Liver (tissue), 9 donors: ENCODE data around the gene INSYN1. TPM values are rescaled to one million over a fixed set of nuclear protein-coding genes. Genes with fewer than 3 reads are reported as not detected.

ENCODE experiments used
- DNase-seq: peaks from one replicate; pipeline ENCODE4 v3.0.0-alpha.2; 2017; ENCODE audit warnings: low spot score
- H3K27ac ChIP-seq, 2 donors: one replicate each; pipeline ENCODE4 v1.7.0; 2013; ENCODE audit warnings: inconsistent platforms in 2 of 2, low read length in 2 of 2, control low read depth in 1 of 2, low read depth in 1 of 2, mild to moderate bottlenecking in 1 of 2
- H3K27me3 ChIP-seq, 4 donors: one replicate each; pipeline versions ENCODE4 v1.6.1 to v1.7.0; 2013; ENCODE audit warnings: low read length in 3 of 4, inconsistent platforms in 1 of 4, mild to moderate bottlenecking in 1 of 4, moderate library complexity in 1 of 4; ENCODE audit not compliant: control insufficient read depth in 4 of 4, insufficient read depth in 4 of 4
- H3K36me3 ChIP-seq, 4 donors: one replicate each; pipeline versions ENCODE4 v1.6.1 to v1.7.0; 2013; ENCODE audit warnings: low read length in 3 of 4, mild to moderate bottlenecking in 3 of 4, low read depth in 1 of 4, moderate library complexity in 1 of 4; ENCODE audit not compliant: control insufficient read depth in 4 of 4, insufficient read depth in 3 of 4
- H3K4me1 ChIP-seq, 4 donors: one replicate each; pipeline versions ENCODE4 v1.6.1 to v1.7.0; 2013; ENCODE audit warnings: low read length in 3 of 4, mild to moderate bottlenecking in 3 of 4, moderate library complexity in 1 of 4; ENCODE audit not compliant: control insufficient read depth in 4 of 4, insufficient read depth in 4 of 4
- H3K4me3 ChIP-seq, 3 donors: one replicate each; pipeline versions ENCODE4 v1.6.1 to v1.7.0; 2013; ENCODE audit warnings: low read length in 3 of 3, control low read depth in 1 of 3, low read depth in 1 of 3, mild to moderate bottlenecking in 1 of 3
- H3K9ac ChIP-seq, 2 donors: one replicate each; pipeline ENCODE4 v1.7.0; 2013; ENCODE audit warnings: low read length in 2 of 2, mild to moderate bottlenecking in 2 of 2, moderate library complexity in 2 of 2, control low read depth in 1 of 2, low read depth in 1 of 2
- H3K9me3 ChIP-seq, 4 donors: one replicate each; pipeline versions ENCODE4 v1.6.1 to v1.7.0; 2013; ENCODE audit warnings: low read length in 3 of 4; ENCODE audit not compliant: control insufficient read depth in 4 of 4
- ATF3 ChIP-seq: IDR thresholded peaks from 2 replicates; pipeline ENCODE4 v1.6.1; 2016; ENCODE audit warnings: antibody characterized with exemption
- CTCF ChIP-seq: fragments of 150-350 bp; IDR thresholded peaks from 2 replicates; pipeline ENCODE4 v1.5.1; 2017; ENCODE audit warnings: improper control_type of control experiment, low read depth, low read length; ENCODE audit not compliant: missing input control
- EGR1 ChIP-seq, 2 donors: IDR thresholded peaks; 2 replicates each; pipeline ENCODE4 v1.6.1; 2016 to 2018; ENCODE audit warnings: antibody characterized with exemption in 2 of 2, low read depth in 2 of 2
- FOXA1 ChIP-seq: IDR thresholded peaks from 2 replicates; pipeline ENCODE4 v1.6.1; 2016; ENCODE audit warnings: antibody characterized with exemption
- FOXA2 ChIP-seq: IDR thresholded peaks from 2 replicates; pipeline ENCODE4 v1.6.1; 2016; ENCODE audit warnings: antibody characterized with exemption
- GABPA ChIP-seq, 2 donors: IDR thresholded peaks in 1 of 2; conservative IDR thresholded peaks in 1 of 2; 2 replicates each; pipeline ENCODE4 v1.6.1; 2016; ENCODE audit warnings: antibody characterized with exemption in 2 of 2, mild to moderate bottlenecking in 1 of 2, moderate library complexity in 1 of 2
- HNF4A ChIP-seq, 2 donors: conservative IDR thresholded peaks; 2 replicates each; pipeline ENCODE4 v1.6.1; 2016; ENCODE audit warnings: antibody characterized with exemption in 2 of 2, mild to moderate bottlenecking in 2 of 2
- HNF4G ChIP-seq: IDR thresholded peaks from 2 replicates; pipeline ENCODE4 v1.6.1; 2016; ENCODE audit warnings: antibody characterized with exemption
- JUND ChIP-seq, 2 donors: IDR thresholded peaks; 2 replicates each; pipeline ENCODE4 v1.6.1; 2016; ENCODE audit warnings: antibody characterized with exemption in 2 of 2
- MAX ChIP-seq: IDR thresholded peaks from 2 replicates; pipeline ENCODE4 v1.6.1; 2016; ENCODE audit warnings: antibody characterized with exemption
- NR2F2 ChIP-seq: IDR thresholded peaks from 2 replicates; pipeline ENCODE4 v1.6.1; 2016; ENCODE audit warnings: antibody characterized with exemption
- RAD21 ChIP-seq, 2 donors: IDR thresholded peaks; 2 replicates each; pipeline ENCODE4 v1.6.1; 2016; ENCODE audit warnings: antibody characterized with exemption in 2 of 2, mild to moderate bottlenecking in 2 of 2
- REST ChIP-seq: IDR thresholded peaks from 2 replicates; pipeline ENCODE4 v1.6.1; 2016; ENCODE audit warnings: antibody characterized with exemption, mild to moderate bottlenecking
- RXRA ChIP-seq, 2 donors: IDR thresholded peaks; 2 replicates each; pipeline ENCODE4 v1.6.1; 2017 to 2018; ENCODE audit warnings: antibody characterized with exemption in 2 of 2, mild to moderate bottlenecking in 1 of 2
- SP1 ChIP-seq: IDR thresholded peaks from 2 replicates; pipeline ENCODE4 v1.6.1; 2018; ENCODE audit warnings: antibody characterized with exemption, mild to moderate bottlenecking
- TAF1 ChIP-seq: conservative IDR thresholded peaks from 2 replicates; pipeline ENCODE4 v1.6.1; 2016; ENCODE audit warnings: antibody characterized with exemption, mild to moderate bottlenecking
- YY1 ChIP-seq: IDR thresholded peaks from 2 replicates; pipeline ENCODE4 v1.6.1; 2016; ENCODE audit warnings: antibody characterized with exemption, mild to moderate bottlenecking
- ZBTB33 ChIP-seq: IDR thresholded peaks from 2 replicates; pipeline ENCODE4 v1.6.1; 2016; ENCODE audit warnings: antibody characterized with exemption
- WGBS: extraction: QIAGEN DNeasy Blood & Tissue Kit; methylation state at CpG from one replicate; pipeline ENCODE4 v1.1.7; 2013; 5-methylcytosine and 5-hydroxymethylcytosine counted together
- polyA plus RNA-seq, 2 donors: library from polyadenylated mRNA; stranded (reverse) in 1 of 2; unstranded in 1 of 2; fragments of 200-250 nt in 1 of 2; fragments of >200 nt in 1 of 2; fragmentation: Nextera tagmentation in 1 of 2; extraction: Ambion mirVana in 1 of 2; gene quantifications; one replicate each; pipeline versions ENCODE4 v1.2.1 to v1.2.3, GENCODE V29; 2013 to 2015
- total RNA-seq, 2 donors: library from RNA; depleted of rRNA; stranded (reverse); fragments of >200 nt; gene quantifications; one replicate each; pipeline ENCODE4 v1.2.3, GENCODE V29; 2014
- donor health status: healthy.
- donor health status: healthy.
- donor health status: healthy.
- donor health status: healthy.
- donor health status: healthy.

The INSYN1 gene
- total and polyA plus RNA-seq, 4 donors: 0.16 to 0.37 (median 0.25) TPM; not detected in 1

- no peaks in the 10 kb centered on the region for H3K4me1 ChIP-seq
- H3K9ac ChIP-seq: no peak overlapping the region
- H3K9me3 ChIP-seq: no peaks in the 10 kb centered on the region
- no peaks in the 10 kb centered on the region for H3K27me3 ChIP-seq
- no peak overlapping the region for H3K4me3 ChIP-seq
- 72% methylated on average over 4 of the region's 4 CpGs for WGBS
- H3K27ac ChIP-seq: no peak overlapping the region
- no peaks in the 10 kb centered on the region for H3K36me3 ChIP-seq
- DNase-seq: no peak
- TF ChIP-seq JUND (IDR thresholded peaks at IDR 0.05) (no peak), TAF1 (no peak), GABPA (IDR thresholded peaks at IDR 0.05 in 1 of 2, conservative IDR thresholded peaks at IDR 0.05 in 1 of 2) (no peak)
Observed at GRCh38 chr15:73723191-73723590, 30.0 kb downstream of the INSYN1 start.

- Histone ChIP-seq H3K4me1 (no peaks in the 10 kb centered on the region), H3K36me3 (no peaks in the 10 kb centered on the region), H3K27ac (no peak overlapping the region), H3K27me3 (no peaks in the 10 kb centered on the region), H3K9me3 (no peaks in the 10 kb centered on the region), H3K4me3 (no peak overlapping the region), H3K9ac (no peak overlapping the region)
- 96% methylated on average over 3 of the region's 3 CpGs for WGBS
- no peak for DNase-seq
- TF ChIP-seq EGR1 (IDR thresholded peaks at IDR 0.05; ENCODE audit: low read depth in 2 of 2) (no peak), ZBTB33 (no peak), SP1 (no peak), REST (no peak), YY1 (no peak), ATF3 (no peak), JUND (IDR thresholded peaks at IDR 0.05) (no peak), TAF1 (no peak), HNF4G (no peak), FOXA2 (no peak), GABPA (IDR thresholded peaks at IDR 0.05 in 1 of 2, conservative IDR thresholded peaks at IDR 0.05 in 1 of 2) (no peak), NR2F2 (no peak), CTCF (no peak), RXRA (IDR thresholded peaks at IDR 0.05) (no peak), RAD21 (IDR thresholded peaks at IDR 0.05) (no peak), MAX (no peak), FOXA1 (no peak), HNF4A (conservative IDR thresholded peaks at IDR 0.05) (no peak)
Observed at GRCh38 chr15:73722425-73722824, 30.7 kb downstream of the INSYN1 start.
